WERI-Rb-1 (cell line): ENCODE results near the gene RASA1.
A peak's percentile ranks its signal among the peaks of the same experiment; 100 is the strongest.

Source experiments
- DNase-seq: peaks from one replicate; pipeline ENCODE4 v3.0.0-alpha.2; 2020
- H3K27ac ChIP-seq: fragments of 250-450 bp; sonication (Bioruptor Pico); 2 replicates; pipeline ENCODE4 v1.5.1; 2020; ENCODE audit warnings: mild to moderate bottlenecking, moderate library complexity
- H3K27me3 ChIP-seq: fragments of 250-450 bp; sonication (Bioruptor Pico); 2 replicates; pipeline ENCODE4 v1.5.1; 2021; ENCODE audit warnings: mild to moderate bottlenecking, low read depth, moderate library complexity; ENCODE audit not compliant: insufficient read depth, severe bottlenecking
- H3K36me3 ChIP-seq: fragments of 250-450 bp; sonication (Bioruptor Pico); 2 replicates; pipeline ENCODE4 v1.5.1; 2020; ENCODE audit warnings: mild to moderate bottlenecking, moderate library complexity
- H3K4me3 ChIP-seq: 2 replicates; pipeline ENCODE4 v1.5.1; 2011; ENCODE audit warnings: low read depth, mild to moderate bottlenecking, control low read depth, low read length
- H3K9me3 ChIP-seq: fragments of 250-450 bp; sonication (Bioruptor Pico); 2 replicates; pipeline ENCODE4 v1.5.1; 2021; ENCODE audit warnings: mild to moderate bottlenecking, moderate library complexity; ENCODE audit not compliant: severe bottlenecking
- CTCF ChIP-seq: IDR thresholded peaks from 2 replicates; pipeline ENCODE4 v1.5.1; 2011; ENCODE audit warnings: low read depth, mild to moderate bottlenecking, control low read depth, inconsistent platforms, low read length

RASA1 gene

GRCh38 chr5:87267574-87268125 is at the start of gene RASA1:
Gene RASA1, plus strand, starts transcription at chr5:87267883. Its CDS starts 569 bp downstream, at chr5:87268452.
- peaks cover 5% of the 10 kb centered on the region for H3K36me3 ChIP-seq
- no peak for TF ChIP-seq CTCF
- peak within 1 kb of the TSS; percentile 94 for H3K27ac ChIP-seq
- no peaks in the 10 kb centered on the region for H3K27me3 ChIP-seq
- H3K9me3 ChIP-seq, result no peaks in the 10 kb centered on the region
- DNase-seq, result peak; percentile 99
- peak within 1 kb of the TSS; percentile 69 for H3K4me3 ChIP-seq

GRCh38 chr5:87229780-87230179 is 37.9 kb upstream of the RASA1 start:
- Histone ChIP-seq H3K36me3 (no peaks in the 10 kb centered on the region), H3K4me3 (no peak overlapping the region), H3K9me3 (no peaks in the 10 kb centered on the region), H3K27ac (no peak overlapping the region), H3K27me3 (no peaks in the 10 kb centered on the region)
- TF ChIP-seq CTCF, result no peak
- DNase-seq, result no peak

- no peaks in the 10 kb centered on the region for H3K27me3 ChIP-seq
- DNase-seq, result no peak
Observed at GRCh38 chr5:87231037-87231808, 36.5 kb upstream of the RASA1 start.

GRCh38 chr5:87233143-87233542 is 34.5 kb upstream of the RASA1 start:
- Histone ChIP-seq H3K36me3 (no peaks in the 10 kb centered on the region), H3K9me3 (no peaks in the 10 kb centered on the region), H3K4me3 (no peak overlapping the region), H3K27ac (no peak overlapping the region), H3K27me3 (no peaks in the 10 kb centered on the region)
- TF ChIP-seq CTCF, result no peak
- no peak for DNase-seq

More at GRCh38 chr5:87231037-87231808, 36.5 kb upstream of the RASA1 start:
- no peak for TF ChIP-seq CTCF
- H3K9me3 ChIP-seq, result no peaks in the 10 kb centered on the region
- no peaks in the 10 kb centered on the region for H3K36me3 ChIP-seq
- H3K4me3 ChIP-seq, result no peak overlapping the region
- H3K27ac ChIP-seq, result no peak overlapping the region

GRCh38 chr5:87241555-87241954 is 26.1 kb upstream of the RASA1 start:
- Histone ChIP-seq H3K36me3 (no peaks in the 10 kb centered on the region), H3K27me3 (no peaks in the 10 kb centered on the region), H3K9me3 (no peaks in the 10 kb centered on the region), H3K4me3 (no peak overlapping the region), H3K27ac (no peak overlapping the region)
- DNase-seq, result no peak
- no peak for TF ChIP-seq CTCF

- no peak for TF ChIP-seq CTCF
- no peak overlapping the region for H3K27ac ChIP-seq
Observed at GRCh38 chr5:87242242-87242641, 25.4 kb upstream of the RASA1 start.

More at GRCh38 chr5:87242242-87242641, 25.4 kb upstream of the RASA1 start:
- Histone ChIP-seq H3K36me3 (no peaks in the 10 kb centered on the region), H3K4me3 (no peak overlapping the region), H3K9me3 (no peaks in the 10 kb centered on the region), H3K27me3 (no peaks in the 10 kb centered on the region)
- no peak for DNase-seq
